Measurements from ENCODE around the gene RAET1L.

GRCh38 chr6:150063640-150064039, 38.3 kb upstream of the RAET1L start:
- TF ChIP-seq POLR2A (IDR thresholded peaks at IDR 0.05) (no peak), CTCF (IDR thresholded peaks at IDR 0.05) (no peak), POLR2AphosphoS5 (IDR thresholded peaks at IDR 0.05) (no peak), EP300 (IDR thresholded peaks at IDR 0.05) (no peak)
